CD4-positive, alpha-beta T cell treated with Interleukin-2 at 100 ng/mL for 4 hours (primary cell): ENCODE data around the gene SLC5A2.
A peak's percentile ranks its signal among the peaks of the same experiment; 100 is the strongest.

Experiments used
- DNase-seq: peaks from one replicate; pipeline ENCODE4 v3.0.0-alpha.2; 2020; ENCODE audit warnings: low spot score

SLC5A2 gene

GRCh38 chr16:31459687-31460581 lies 23.0 kb upstream of the SLC5A2 start:
- DNase-seq = peak; percentile 100

DNA sequence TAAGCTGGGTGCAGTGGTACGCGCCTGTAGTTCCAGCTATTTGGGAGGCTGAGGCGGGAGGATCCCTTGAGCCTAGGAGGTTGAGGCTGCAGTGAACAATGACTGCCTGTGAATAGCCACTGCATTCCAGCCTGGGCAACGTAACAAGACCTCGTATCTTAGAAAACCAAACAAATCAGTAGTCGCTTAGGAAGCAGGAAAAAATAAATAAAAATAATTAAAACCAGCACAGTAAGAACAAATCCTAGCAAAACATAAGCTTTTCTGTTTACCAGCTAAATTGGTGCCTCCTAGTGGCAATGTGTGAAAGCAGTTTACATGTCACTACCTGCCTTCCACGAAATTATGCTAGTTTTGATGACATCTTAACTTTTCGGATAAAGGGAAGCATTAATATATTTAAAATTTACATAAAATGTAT lies 22.3 kb upstream of the SLC5A2 start:
- peak; percentile 65 for DNase-seq

DNA sequence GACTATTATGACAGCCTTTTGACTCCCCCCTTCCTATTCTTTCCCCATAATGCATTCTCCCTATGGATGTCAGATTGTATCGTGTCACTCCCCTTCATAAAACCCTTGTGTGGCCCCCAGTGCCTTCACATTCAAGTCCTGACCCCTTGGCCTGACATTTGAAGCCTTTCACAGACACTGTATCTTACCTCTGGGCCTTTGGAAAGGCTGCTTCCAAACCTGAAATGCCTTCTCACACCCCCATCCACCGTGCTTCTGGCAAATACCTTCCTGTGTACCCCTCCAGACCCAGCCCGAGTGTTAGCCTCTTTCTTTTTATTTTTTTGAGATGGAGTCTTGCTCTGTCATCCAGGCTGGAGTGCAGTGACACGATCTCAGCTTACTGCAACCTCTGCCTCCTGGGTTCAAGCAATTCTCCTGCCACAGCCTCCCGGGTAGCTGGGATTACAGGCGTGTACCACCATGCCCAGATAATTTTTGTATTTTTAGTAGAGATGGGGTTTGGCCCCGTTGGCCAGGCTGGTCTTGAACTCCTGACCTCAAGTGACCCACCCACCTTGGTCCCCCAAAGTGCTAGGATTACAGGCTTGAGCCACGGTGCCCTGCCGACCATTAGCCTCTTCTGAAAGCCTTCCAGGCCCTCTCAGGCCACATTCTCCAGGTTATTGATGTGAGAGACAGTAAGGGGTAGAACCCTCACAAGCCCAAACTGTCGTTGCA lies 21.6 kb upstream of the SLC5A2 start:
- DNase-seq = no peak

DNA sequence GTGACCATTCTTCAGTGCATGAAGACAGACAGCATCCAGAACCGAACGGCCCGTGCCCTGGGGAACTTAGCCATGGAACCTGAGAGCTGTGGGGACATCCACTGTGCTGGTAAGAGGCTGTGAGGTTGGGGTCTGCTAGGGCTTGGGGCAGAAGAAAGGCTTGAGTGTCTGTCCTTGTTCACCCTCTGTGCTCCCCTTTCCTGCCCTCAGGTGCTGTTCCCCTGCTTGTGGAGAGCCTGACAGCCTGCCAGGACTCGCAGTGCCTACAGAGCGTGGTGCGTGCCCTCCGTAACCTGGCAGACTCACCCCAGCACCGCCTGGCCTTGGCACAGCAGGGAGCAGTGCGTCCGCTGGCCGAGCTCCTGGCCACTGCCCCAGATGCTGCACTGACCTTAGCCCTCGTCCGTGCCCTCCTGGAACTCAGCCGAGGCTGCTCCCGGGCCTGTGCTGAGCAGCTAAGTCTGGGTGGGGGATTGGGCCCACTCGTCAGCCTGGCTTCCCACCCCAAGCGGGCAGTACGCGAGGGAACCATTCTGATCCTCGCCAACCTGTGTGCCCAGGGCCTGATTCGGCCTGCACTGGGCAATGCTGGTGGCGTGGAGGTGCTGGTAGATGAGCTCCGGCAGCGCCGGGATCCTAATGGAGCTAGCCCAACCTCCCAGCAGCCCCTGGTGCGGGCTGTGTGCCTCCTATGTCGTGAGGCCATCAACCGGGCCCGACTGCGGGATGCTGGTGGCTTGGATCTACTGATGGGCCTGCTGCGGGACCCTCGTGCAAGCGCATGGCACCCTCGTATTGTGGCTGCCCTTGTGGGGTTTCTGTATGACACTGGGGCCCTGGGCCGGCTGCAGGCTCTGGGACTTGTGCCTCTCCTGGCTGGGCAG lies 20.8 kb upstream of the SLC5A2 start:
- DNase-seq = no peak

DNA sequence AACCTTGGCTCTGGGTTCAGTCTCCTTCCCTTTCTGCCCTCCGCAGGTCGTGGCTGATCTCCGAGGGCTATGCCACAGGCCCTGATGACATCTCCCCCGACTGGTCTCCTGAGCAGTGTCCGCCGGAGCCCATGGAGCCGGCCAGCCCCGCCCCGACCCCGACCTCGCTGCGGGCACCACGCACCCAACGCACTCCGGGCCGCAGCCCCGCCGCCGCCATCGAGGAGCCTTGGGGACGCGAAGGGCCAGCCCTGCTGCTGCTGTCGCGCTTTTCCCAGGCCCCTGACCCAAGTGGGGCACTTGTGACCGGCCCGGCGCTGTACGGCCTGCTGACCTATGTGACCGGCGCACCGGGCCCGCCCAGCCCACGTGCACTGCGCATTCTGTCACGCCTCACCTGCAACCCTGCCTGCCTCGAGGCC lies 18.6 kb upstream of the SLC5A2 start:
- no peak for DNase-seq

DNA sequence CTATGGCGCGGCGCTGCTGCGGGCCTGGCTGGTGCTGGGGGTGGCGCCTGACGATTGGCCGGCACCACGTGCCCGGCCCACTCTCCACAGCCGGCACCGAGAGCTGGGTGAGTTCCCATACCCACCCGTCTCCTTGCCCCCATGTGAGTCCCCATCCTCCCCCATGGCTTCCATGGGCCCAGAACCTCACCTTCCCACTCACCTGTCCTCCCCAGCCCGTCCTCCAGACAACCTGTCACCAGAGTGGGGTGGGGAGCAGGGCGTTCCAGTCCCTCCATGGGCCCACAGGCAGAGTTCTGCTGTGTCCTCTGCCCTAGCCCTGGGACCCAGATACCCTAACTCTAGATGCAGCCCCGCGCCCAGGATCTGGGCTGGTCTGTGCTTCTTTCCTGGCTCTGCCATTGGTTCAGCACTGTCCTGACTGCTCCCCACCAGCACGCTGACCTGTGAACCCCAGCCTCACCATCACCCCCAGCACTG lies 18.1 kb upstream of the SLC5A2 start:
- no peak for DNase-seq

- DNase-seq = no peak
These were observed 17.0 kb upstream of the SLC5A2 start for GRCh38 chr16:31465788-31466370.

DNA sequence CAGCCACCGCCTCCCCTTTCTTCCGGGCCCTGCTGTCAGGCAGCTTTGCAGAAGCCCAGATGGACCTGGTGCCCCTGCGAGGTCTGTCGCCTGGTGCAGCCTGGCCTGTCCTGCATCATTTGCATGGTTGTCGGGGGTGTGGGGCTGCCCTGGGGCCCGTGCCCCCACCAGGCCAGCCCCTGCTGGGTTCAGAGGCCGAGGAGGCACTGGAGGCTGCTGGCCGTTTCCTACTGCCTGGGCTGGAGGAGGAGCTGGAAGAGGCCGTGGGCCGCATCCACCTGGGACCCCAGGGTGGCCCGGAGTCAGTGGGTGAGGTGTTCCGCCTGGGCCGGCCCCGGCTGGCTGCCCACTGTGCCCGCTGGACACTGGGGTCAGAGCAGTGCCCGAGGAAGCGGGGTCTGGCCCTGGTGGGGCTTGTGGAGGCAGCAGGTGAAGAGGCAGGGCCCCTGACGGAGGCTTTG lies 16.5 kb upstream of the SLC5A2 start:
- DNase-seq = no peak

- no peak for DNase-seq
These were observed 15.7 kb upstream of the SLC5A2 start for GRCh38 chr16:31467151-31467773.

GRCh38 chr16:31467858-31468257 lies 15.1 kb upstream of the SLC5A2 start:
- no peak for DNase-seq

DNA sequence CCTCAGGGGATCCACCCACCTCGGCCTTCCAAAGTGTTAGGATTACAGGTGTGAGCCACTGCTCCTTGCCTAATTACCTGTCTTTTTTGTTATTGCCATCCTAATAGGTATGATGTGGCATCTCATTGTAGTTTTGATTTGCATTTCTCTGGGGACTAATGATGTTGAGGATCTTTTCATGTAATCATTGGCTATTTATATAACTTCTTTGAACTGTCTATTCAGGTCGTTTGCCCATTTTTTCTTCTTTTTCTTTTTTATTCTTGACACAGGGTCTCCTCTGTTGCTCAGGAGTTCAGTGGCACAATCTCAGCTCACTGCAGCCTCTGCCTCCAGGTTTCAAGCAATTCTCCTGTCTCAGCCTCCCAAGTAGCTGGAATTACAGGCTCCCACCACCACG lies 12.3 kb upstream of the SLC5A2 start:
- no peak for DNase-seq

DNA sequence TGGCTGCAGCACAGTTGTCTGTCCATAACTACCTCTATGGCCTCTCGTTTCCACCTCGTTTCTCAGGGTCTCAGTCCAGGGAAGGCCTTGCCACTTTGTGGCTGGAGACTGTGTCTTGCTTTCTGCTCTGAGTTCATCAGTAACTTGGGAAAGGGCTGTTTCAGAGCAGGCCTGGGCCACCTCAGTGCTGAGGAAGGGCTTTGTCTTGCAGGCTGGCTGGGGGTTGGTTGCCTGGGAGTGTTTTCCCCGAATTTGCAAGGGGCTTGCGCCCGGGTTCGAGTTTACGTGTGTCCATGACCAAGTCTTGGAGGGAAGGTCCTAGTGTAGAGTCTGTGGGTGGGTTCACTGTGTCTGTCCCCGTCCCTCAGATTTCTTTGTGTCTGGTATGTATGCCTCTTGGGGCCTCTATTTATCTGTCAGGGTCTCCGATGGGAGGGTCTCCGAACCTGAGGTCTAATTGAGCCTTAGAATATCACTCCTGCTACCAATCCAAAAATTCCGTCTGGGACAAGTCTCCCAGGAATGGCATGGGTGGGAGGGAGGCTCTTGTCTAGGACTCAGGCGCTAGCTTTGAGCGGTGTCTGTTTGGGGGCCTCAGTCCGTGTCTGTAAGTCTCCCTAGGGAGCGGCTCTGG lies 11.6 kb upstream of the SLC5A2 start:
- no peak for DNase-seq

- no peak for DNase-seq
These were observed 10.8 kb upstream of the SLC5A2 start, which contains the start of gene TGFB1I1 for GRCh38 chr16:31471875-31472708. Gene TGFB1I1, plus strand, starts transcription at chr16:31472152. Its CDS starts 37 bp downstream, at chr16:31472189.

GRCh38 chr16:31472709-31473203 lies 10.2 kb upstream of the SLC5A2 start:
- peak; percentile 32 for DNase-seq

GRCh38 chr16:31473264-31473984 lies 9.5 kb upstream of the SLC5A2 start:
- no peak for DNase-seq

GRCh38 chr16:31474173-31474714 lies 8.7 kb upstream of the SLC5A2 start:
- DNase-seq = no peak

DNA sequence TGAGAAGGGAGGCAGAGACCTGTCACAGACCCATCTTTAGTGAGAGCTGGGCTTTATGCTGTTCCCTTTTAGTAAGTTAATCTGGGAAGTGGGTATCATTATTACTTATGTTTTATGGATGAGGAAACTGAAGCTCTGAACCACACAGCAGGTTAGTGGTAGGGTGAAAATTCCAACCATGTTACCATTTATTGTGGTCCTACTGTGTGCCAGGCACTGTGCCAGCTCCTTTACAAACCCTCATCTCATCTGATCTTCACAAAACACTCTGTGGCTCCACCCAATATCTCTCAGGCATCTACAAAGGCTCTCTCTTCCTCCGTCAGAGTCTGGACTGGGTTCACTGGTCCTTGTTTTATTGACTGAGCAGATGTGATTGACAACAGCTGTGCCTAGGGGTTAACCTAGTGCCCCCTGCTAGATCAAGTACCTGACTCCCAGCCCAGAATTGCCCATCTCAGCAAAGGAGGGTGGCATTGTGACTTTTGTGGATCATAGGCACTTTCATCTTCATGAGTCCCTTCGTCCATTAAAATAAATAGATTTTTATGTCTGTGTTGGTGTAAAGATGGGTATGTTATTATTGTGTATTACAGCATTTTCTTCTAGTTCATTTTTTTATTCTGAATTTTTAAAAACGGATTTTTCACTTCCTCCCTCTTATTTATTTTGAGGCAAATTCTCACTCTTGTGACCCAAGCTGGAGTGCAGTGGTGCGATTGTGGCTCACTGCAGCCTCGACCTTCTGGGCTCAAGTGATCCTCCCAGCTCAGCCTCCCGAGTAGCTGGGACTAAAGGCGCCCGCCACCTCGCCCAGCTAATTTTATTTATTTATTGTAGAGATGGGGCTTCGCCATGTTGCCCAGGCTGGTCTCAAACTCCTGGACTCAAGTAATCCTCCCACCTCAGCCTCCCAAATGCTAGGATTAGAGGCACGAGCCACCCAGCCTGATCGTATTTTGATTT lies 7.9 kb upstream of the SLC5A2 start:
- no peak for DNase-seq
